ENCODE results near the gene SLC23A2.

- TF ChIP-seq, protein P1, sequence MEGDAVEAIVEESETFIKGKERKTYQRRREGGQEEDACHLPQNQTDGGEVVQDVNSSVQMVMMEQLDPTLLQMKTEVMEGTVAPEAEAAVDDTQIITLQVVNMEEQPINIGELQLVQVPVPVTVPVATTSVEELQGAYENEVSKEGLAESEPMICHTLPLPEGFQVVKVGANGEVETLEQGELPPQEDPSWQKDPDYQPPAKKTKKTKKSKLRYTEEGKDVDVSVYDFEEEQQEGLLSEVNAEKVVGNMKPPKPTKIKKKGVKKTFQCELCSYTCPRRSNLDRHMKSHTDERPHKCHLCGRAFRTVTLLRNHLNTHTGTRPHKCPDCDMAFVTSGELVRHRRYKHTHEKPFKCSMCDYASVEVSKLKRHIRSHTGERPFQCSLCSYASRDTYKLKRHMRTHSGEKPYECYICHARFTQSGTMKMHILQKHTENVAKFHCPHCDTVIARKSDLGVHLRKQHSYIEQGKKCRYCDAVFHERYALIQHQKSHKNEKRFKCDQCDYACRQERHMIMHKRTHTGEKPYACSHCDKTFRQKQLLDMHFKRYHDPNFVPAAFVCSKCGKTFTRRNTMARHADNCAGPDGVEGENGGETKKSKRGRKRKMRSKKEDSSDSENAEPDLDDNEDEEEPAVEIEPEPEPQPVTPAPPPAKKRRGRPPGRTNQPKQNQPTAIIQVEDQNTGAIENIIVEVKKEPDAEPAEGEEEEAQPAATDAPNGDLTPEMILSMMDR (IDR thresholded peaks at IDR 0.05) = no peak
- TF ChIP-seq POLR2A (IDR thresholded peaks at IDR 0.05) = no peak
Measured at GRCh38 chr20:4883051-4883450, 118.3 kb downstream of the SLC23A2 start.
